Measurements from ENCODE around the gene PLEKHN1.
"Not testable (repeated sequence)": the region's sequence is repeated elsewhere in the genome, so short reads cannot be mapped to it uniquely, and the experiment has no call there.

PLEKHN1 gene

GRCh38 chr1:1005774-1006304 is 39.6 kb downstream of the PLEKHN1 start:
- in situ Hi-C loops (cut with MboI; ENCODE audit: low sequenced_read_pairs), result no loop called here

DNA sequence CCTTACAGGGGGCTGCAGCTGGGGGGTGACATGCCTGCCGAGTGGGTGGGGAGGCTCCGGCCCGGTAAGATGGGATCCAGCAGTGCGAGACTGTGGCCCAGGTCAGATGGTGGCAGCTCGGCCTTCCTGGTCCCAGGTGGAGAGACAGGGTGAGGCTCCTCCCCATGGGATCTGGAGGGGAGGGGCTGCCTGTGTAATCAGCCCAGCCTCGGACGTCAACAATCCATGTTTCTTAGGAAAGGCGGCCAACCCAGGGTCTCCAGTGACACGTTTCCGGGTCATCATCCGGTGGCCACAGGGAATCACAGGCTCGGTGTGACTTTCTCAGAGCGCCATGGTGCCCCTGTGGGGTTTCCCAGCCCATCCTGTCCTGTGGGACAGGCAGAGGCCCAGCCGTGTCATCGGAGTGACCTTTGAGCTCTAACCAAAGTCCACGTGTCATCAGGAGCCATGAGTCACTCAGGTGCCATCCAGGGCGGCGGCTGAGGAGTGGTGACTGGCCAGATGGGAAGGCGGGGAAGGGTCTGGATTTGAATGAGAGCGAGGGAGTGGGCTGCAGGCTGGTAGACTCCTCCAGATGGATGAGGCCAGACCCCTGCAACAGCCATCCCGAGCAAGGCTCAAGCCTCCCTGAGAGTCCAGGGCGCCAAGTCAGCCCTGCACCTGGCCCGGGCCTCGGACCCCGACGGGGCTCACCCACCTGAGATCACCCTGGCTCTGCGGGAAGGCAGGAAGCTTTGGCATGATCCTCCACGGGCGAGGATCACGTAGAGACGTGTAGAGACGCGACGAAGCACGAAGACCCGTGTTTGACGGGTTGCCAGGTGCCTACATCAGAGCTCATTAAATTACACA is 40.2 kb downstream of the PLEKHN1 start:
- in situ Hi-C loops (cut with MboI; ENCODE audit: low sequenced_read_pairs), result no loop called here

DNA sequence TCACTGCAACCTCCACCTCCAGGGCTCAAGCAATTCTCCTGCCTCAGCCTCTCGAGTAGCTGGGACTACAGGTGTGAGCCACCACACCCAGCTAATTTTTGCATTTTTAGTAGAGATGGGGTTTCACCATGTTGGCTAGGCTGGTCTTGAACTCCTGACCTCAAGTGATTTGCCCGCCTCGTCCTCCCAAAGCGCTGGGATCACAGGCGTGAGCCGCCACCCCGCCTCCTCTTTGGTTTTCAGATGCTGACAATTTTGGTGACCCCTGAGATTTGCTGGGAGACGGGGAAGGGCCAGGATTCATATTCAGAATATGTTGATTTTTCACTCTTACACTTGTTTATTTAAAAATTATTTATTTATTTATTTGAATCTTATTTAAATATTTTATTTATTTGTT is 43.8 kb downstream of the PLEKHN1 start:
- in situ Hi-C loops (cut with MboI; ENCODE audit: low sequenced_read_pairs), result not testable (repeated sequence)

- in situ Hi-C loops (cut with MboI; ENCODE audit: low sequenced_read_pairs), result no loop called here
Measured at GRCh38 chr1:1011396-1011949, 45.2 kb downstream of the PLEKHN1 start.

DNA sequence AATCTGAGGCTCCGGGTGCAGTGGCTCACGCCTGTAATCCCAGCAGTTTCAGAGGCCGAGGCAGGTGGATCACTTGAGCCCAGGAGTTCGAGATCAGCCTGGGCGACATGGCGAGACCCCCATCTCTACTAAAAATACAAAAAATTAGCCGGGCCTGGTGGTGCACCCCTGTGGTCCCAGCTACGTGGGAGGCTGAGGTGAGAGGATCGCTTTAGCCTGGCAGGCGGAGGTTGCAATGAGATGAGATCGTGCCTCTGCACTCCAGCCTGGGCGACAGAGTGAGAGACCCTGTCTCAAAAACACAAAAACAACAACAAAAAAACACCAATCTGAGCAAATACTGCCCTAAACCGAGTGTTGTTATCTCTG is 46.4 kb downstream of the PLEKHN1 start:
- in situ Hi-C loops (cut with MboI; ENCODE audit: low sequenced_read_pairs), result not testable (repeated sequence)

DNA sequence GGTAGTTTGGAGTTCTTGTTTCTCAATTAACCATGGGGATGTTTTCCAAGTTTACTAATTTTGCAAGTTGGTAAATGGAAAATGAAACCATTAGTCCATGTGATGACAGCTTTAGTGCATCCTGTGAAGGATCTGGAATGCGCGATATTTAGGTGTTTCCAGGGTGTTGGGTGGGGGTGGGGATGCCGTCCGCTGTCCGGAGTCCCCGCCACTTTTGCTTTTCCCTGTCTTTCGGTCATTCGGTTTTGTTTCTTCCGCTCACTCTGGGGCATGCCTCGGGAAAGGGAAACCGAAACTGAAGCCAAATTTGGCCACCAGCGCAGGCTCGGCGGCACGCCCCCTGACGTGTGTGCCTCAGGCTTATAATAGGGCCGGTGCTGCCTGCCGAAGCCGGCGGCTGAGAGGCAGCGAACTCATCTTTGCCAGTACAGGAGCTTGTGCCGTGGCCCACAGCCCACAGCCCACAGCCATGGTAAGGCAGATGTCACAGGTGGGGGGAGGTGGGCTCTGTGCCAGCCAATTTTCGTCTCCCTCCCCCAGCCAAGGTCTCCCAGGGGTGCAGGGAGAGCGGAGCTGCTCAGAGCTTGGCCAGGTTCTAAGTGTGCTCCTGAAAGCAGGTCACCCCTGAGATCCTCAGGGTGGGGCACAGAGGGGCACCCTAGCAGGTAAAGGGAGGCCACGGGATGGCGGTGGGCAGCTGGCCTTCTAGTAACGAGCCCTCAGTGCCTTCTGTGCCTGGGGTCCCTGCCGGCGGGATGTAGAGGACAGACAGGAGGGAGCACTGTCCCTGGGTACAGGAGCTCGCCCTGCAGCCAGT is 47.0 kb downstream of the PLEKHN1 start, which contains the start of gene ISG15:
ISG15 (plus strand) TSS at position 393 of the 817 bp plus-strand sequence; CDS start at position 470, 77 bp downstream.
- in situ Hi-C loops (cut with MboI; ENCODE audit: low sequenced_read_pairs), result no loop called here

DNA sequence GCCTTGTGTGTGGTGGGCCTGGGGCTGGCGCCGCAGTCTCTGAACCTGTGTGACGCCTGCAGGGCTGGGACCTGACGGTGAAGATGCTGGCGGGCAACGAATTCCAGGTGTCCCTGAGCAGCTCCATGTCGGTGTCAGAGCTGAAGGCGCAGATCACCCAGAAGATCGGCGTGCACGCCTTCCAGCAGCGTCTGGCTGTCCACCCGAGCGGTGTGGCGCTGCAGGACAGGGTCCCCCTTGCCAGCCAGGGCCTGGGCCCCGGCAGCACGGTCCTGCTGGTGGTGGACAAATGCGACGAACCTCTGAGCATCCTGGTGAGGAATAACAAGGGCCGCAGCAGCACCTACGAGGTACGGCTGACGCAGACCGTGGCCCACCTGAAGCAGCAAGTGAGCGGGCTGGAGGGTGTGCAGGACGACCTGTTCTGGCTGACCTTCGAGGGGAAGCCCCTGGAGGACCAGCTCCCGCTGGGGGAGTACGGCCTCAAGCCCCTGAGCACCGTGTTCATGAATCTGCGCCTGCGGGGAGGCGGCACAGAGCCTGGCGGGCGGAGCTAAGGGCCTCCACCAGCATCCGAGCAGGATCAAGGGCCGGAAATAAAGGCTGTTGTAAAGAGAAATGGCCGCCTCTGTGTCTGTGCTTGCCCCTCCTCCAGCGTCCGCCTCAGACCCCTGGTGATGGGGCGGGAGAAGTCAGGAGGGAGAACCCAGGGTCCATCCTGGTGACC is 47.8 kb downstream of the PLEKHN1 start:
- in situ Hi-C loops (cut with MboI; ENCODE audit: low sequenced_read_pairs), result no loop called here

GRCh38 chr1:1014799-1015681 is 48.8 kb downstream of the PLEKHN1 start:
- in situ Hi-C loops (cut with MboI; ENCODE audit: low sequenced_read_pairs), result no loop called here

GRCh38 chr1:1017397-1018320 is 51.4 kb downstream of the PLEKHN1 start:
- in situ Hi-C loops (cut with MboI; ENCODE audit: low sequenced_read_pairs), result not testable (repeated sequence)

GRCh38 chr1:1018321-1018685 is 52.0 kb downstream of the PLEKHN1 start:
- in situ Hi-C loops (cut with MboI; ENCODE audit: low sequenced_read_pairs), result not testable (repeated sequence)

DNA sequence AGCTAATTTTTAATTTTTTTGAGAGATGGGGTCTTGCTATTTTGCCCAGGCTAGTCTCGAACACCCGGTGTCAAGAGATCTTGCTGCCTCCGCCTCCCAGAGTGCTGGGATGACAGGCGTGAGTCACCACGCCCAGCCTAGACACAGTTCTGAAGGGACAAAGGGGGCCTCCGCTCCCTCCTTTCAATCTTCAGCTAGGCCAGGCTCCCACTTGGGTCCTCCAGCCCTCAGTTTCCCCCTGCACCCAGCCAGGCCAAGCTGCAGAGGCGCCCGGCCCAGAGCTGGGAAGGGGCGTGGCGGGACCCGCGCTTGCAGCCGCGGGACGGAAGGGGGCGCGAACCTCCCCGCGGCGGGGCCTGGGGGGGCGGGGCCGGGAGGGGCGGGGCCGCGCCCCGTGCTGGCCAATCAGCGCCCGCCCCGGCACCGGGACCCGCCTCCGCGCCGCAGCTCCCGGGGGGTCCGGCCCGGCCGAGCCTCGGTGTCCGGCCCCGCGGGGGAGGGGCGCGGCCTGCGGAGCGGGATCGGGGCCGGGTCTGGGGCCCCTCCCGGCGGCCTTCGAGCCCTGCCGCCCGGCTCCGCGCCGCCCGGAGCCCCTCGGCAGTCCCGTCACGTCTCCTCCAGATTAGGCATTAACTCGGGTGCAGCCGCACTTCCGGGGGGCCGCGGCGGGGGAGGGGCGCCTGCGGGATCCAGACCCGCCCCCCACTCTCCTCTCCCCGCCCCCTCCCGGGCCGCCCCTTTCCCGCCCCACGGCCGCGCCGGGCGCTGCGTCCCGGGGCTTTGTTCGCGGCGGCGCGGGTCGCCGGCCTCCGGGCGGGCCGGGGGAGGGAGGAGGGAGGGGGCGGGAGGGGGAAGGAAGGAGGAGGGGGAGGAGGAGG is 53.1 kb downstream of the PLEKHN1 start:
- in situ Hi-C loops (cut with MboI; ENCODE audit: low sequenced_read_pairs), result no loop called here

DNA sequence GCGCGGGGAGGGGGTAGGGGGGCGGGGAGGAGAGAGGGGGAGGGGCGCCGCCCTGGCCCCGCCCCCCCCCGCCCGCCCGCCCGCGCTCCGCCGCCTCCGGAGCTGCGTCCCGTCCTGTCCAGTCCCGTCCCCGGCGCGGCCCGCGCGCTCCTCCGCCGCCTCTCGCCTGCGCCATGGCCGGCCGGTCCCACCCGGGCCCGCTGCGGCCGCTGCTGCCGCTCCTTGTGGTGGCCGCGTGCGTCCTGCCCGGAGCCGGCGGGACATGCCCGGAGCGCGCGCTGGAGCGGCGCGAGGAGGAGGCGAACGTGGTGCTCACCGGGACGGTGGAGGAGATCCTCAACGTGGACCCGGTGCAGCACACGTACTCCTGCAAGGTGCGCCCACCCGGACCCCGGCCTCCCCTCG is 53.7 kb downstream of the PLEKHN1 start, which contains the start of gene AGRN:
AGRN (plus strand) TSS at position 121 of the 405 bp plus-strand sequence; CDS start at position 174, 53 bp downstream.
- in situ Hi-C loops (cut with MboI; ENCODE audit: low sequenced_read_pairs), result no loop called here

DNA sequence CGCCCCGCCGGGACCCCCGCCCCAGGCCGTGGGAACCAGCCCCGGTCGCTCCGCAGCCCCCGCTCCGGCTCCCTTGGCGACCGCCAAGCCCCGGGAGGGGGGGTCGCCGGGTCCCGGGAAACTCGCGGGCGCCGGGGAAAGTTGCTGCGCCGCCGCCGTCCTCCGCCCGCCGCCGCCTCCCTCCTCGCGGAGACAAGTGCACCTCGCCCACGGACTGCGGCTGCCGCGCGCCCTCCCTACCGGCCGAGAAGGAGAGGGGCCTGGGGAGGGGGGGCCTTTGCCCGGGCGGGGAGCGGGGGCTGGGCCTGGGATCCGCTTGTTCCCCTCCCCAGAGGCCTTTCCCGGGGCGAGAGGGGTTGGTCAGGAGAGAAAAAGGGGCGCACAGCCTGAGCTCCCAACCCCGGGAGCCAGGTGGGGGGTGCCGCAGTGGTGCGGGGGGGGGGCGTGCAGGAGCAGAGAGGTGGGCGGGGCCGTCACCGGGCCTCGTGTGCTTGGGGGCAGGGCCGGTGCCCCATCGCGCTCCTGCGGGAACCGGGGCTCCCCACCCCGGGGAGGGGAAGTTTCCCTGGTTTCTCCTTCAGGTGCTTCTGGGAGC is 54.2 kb downstream of the PLEKHN1 start:
- in situ Hi-C loops (cut with MboI; ENCODE audit: low sequenced_read_pairs), result no loop called here

DNA sequence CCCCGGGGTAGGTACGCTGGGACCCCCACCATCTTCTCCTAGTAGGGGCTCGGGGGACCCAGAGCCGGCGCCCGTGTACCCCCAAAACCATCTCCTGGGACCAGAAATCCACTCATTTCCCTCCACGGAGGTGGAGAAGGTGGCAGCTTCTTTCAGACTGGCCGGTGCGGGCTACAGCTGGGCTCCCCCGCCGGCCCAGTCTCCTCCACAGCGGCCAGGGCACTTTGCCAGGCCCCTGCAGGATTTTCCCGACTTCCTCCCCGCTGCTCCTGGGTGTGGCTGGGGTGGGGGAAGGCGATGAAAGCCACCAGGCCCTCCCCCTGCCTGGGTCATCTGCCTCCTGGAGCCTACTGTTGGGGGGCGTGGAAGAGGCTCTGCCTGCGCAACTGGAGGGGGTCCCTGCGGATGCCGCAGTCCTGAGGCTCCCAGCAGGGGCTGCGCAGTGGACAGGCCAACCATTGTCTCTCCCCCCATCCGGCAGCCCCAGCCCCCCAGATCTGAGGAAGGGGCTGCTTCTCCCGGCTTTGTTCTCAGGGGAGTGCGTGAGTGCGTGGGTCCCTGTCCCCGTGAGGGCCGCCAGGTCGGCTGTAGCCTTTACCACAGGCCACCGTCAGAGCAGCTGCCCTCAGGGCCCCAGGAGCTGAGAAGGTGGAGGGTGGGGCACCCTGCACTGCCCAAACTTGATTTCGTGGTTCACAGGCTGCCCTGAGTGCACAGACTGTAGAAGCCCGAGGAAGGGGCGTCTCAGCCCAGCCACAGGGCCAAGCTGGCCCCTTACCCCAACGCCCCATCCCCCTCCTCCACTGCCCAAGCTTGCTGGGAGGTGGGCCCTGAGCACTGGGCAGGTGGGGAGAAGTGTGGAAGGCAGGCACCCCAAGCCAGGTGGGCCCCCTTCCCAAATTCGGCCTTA is 55.0 kb downstream of the PLEKHN1 start:
- in situ Hi-C loops (cut with MboI; ENCODE audit: low sequenced_read_pairs), result no loop called here

- in situ Hi-C loops (cut with MboI; ENCODE audit: low sequenced_read_pairs), result no loop called here
Measured at GRCh38 chr1:1021920-1022259, 55.6 kb downstream of the PLEKHN1 start.

- in situ Hi-C loops (cut with MboI; ENCODE audit: low sequenced_read_pairs), result no loop called here
Measured at GRCh38 chr1:1022302-1023009, 56.2 kb downstream of the PLEKHN1 start.

All from HL-60/S4 (cell line).